Fibroblast of peridontal ligament (primary cell): ENCODE measurements around the gene PPP1R14B.

Experiments
- DNase-seq: peaks from one replicate; pipeline ENCODE4 v3.0.0-alpha.2; 2010; ENCODE audit errors: extremely low read depth

The PPP1R14B gene

DNA sequence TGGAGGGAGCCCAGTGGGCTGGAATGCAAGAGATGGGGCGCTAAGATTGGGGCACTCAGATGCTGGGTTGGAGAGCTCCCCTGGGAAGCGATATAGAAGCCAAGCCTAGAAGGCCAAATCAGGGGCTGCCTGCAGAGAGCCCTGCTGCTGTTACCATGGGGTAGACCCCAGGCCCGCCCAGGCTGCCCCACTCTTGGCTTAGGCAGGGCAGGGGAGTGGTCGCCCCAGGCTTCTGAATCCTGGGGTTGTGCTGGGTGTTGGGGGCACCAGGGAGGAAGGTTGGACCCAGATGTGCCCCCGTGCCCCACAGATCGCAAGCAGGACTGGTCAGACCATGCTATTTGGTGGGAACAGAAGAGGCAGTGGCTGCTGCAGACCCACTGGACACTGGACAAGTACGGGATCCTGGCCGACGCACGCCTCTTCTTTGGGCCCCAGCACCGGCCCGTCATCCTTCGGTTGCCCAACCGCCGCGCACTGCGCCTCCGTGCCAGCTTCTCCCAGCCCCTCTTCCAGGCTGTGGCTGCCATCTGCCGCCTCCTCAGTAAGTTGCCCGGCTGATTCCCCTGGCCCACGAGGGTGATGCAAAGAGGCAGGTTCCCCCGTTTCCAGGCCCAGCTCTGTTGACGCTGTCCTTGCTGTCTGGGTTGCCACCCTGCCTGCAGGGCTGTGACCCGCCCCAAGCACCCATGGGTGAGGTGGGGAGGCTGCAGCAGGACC is 36.3 kb downstream of the PPP1R14B start:
- no peak for DNase-seq

DNA sequence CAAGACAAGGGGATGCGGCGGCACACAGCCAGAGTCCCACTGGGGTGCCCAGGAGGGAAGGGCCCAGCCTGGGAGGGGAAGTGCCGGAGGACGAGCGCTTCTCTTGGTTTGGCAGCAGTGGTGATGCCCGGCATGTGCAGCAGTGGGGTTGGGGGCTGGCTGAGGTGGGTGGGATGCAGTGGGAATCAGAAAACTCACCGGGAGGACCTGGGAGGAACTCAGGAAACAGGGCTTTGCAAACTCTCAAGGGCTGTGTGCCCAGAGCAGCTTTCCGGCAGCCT is 37.2 kb downstream of the PPP1R14B start:
- no peak for DNase-seq

DNA sequence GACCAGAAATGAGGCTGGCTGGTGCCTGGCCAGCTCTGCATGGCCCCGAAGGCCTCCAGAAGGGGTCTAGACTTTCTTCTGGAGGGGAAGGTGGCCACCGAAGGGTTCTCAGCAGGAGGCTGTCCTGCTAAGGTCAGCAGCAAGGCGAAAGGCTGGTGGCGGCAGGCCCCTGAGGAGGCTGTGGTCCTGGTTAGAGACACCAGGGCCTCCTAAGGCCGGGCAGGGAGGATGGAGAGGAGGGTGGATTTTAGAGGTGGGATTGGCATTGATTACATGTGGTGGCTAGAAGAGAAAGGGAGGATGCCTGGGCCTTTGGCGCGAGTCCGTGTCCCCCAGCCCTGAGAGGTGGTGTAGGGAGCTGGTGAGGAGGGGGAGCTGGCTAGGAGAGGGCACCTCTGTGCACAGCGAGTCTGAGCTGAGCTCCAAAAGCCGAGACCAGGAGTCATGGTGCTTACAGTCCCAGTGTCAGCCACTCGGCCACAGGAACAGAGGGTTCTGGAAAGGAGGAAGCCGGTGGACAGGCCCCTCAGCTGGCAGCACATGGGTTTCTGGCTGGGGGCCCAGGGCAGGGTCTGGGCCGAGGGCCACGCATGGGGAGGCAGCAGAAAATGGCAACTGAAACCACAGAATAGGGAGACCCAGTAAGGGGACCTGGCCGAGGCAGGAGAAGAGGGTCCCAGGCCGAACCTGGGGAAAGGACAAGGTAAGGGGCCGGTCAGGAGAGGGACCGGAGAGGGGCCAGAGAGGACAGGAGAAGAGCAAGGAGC is 37.8 kb downstream of the PPP1R14B start:
- DNase-seq = no peak

DNA sequence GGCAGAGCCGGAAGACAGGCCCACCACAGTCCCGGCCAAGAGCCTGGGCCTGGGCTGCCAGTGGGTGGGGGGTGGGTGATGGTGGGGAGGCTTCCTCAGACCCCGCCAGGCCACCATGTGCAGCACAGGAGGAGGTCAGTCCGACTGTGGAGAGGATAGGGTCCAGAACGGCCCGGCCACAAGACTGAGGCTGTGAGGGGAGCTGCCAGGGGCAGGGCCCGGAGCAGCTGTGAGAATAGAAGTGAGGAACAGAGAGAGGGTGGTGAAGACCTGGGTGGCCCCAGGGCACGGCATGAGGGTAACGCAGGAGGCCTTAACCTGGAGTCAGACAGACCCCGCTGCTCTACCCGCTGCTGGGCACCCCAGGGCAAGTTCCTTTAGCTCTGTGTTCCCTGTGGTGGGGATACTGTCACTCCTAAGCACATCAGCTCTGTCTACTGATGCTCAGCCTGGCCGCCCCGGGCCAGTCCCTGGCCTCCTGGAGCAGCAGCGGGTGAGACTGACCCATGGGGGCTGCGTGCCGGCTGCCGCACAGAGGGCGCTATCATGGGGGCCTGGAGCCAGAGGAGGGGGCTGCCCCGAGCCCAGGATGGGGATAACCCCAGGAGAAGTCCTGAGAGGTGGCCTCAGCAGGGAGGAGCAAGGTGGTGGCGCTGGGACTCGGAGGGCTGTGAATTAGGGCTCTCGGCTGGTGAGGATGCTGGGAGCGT is 38.5 kb downstream of the PPP1R14B start:
- no peak for DNase-seq

DNA sequence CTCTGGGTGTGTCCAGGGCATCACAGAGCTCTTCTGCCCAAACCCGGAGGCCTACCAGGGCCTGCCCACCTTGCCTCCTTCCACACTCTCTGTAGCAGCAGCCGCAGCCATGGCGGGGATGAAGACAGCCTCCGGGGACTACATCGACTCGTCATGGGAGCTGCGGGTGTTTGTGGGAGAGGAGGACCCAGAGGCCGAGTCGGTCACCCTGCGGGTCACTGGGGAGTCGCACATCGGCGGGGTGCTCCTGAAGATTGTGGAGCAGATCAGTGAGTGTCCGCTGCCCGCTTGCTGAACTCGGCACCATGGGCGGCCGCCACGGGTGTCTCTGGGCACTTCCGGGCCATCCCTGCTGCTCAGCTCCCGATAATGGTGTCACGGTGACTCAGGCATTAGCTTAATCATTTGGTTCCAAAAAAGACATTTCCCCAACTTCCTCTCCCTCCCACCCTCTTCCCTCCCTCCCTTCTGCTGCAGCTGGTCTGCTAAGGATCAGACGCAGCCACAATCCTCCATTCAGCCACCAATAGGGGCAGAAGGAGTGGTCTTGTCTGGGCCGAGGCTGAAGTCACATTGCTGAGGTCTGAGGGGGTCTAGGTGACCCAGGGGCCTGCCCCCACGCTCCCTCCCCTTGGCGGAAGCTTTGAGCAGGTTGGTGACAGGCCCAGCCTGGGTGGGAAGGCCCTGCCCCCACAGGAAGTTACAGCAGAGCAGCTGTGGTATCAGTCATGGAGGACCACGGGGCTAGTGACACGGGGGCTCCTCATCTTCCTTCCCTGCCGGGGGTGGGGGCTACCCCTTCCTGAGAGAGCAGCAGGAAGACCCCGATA is 39.3 kb downstream of the PPP1R14B start:
- peak; percentile 49 for DNase-seq

DNA sequence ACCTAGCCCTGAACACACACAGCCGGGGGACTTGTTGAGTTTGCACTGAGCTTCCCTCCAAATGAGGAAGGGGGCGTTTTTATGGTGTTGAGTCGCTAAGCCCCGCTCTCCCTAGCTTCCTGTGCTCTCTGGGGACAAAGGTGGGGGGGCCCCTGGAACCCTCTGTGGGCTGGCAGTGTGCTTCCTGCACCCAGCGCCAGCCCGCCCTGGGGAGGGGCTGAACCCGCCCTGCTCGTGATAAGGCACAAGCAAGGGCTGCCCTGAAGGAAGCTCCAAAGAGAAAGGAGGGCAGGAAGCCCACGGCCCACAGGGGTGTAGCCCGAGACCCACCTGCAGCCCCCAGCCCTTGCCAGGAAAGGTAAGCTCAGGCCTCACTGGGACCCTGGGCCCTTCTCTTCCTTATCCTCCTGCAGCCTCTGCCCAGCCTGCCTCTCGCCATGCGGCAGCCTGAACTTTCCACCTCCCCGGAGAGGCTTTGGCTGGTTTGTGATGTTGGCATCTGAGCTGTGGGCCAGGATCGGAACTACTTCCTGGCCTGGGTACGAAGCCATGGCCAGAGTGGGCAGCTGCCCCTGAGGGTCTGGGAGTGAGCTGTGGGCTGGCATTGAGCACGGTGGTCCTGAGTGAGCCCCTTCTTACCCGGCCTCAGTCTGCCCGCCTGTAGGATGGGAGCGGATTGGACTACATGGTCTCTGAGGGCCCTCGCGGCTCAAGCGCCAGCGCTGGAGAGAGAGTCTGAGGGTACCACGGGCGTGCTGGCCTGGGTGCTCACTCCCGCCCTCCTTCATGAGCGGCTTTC is 40.1 kb downstream of the PPP1R14B start, which contains the start of gene FERMT3:
FERMT3 (plus strand) TSS at position 265 of the 799 bp plus-strand sequence. CDS start 644 bp downstream, outside the sequence.
- DNase-seq = no peak

DNA sequence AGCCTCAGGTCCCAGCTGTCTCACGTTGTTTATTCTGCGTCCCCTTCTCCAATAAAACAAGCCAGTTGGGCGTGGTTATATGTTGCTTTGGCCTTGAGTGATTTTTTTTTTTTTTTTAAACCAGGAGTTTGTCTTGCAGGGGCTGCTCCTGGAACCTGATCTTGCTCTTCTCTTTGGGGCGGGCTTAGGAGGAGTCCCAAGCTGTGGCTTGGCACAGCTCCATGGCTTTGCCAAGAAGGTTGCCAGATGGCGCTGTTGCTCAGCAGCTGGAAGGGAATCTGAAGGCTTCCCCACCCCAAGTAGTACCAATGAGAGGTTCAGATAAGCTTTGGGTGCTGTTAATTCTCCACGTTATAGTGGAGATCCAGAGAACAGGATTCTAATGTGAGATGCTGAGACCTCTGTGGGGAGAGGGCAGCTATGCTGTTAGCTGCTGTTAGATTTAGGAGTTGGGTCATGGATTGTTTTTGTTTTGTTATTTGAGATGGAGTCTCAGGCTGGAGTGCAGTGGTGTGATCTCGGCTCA is 42.2 kb downstream of the PPP1R14B start:
- peak; percentile 97 for DNase-seq

DNA sequence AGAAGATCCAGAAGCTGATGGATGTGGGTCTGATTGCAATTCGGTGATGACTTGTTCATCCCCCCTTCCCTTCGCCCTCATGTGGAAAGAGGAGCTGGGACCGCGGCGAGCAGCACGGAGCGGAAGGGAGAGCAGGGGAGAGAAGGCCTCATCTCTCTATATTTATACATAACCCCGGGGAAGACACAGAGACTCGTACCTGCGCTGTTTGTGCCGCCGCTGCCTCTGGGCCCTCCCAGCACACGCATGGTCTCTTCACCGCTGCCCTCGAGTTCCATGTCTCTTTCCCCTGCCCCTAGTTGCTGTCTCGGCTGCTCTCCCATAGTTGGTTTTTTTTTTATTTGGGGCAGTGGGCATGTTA is 42.7 kb downstream of the PPP1R14B start:
- DNase-seq = no peak

DNA sequence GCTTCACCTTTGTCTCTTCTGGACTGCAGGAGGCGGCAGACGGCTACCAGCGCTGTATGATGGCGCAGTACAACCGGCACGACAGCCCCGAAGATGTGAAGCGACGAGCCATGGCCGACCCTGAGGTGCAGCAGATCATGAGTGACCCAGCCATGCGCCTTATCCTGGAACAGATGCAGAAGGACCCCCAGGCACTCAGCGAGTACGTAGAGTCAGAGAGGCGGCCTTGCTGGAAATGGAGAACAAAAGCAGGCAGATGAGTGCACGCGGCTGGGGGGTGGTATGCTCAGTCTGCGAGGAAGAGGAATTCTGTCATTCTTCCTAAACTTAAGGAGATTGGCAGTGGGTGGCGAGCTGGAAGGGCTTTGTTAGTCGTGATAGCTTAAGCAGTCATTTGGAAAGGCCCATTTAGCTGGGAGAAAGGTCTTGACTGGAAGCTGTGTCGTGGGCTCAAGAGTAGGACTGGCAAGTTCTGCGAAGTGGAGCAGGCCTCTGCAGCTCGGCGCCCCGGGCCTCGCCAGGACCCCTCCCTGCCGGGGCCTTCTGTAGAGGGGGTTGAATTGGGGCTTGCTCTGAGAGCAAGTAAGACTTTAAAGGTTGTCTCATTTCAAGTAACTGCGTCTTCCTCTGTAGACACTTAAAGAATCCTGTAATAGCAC is 43.2 kb downstream of the PPP1R14B start:
- DNase-seq = no peak

DNA sequence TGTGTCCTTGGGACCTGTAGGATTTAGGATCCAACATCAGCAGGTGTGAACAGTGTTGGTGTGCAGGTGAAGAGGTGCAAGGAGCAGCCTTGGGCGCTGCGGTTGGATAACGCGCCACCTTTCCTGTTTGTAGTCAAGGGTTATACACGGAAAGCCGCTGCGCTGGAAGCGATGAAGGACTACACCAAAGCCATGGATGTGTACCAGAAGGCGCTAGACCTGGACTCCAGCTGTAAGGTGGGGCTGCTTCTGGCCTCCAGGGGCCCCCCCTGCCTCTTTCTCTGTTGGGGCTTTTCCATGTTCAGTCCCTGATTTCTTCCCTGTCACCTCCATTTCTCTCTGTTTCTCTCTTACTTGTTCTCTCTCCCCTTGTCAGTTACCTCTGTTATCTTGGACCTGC is 43.8 kb downstream of the PPP1R14B start:
- DNase-seq = no peak

DNA sequence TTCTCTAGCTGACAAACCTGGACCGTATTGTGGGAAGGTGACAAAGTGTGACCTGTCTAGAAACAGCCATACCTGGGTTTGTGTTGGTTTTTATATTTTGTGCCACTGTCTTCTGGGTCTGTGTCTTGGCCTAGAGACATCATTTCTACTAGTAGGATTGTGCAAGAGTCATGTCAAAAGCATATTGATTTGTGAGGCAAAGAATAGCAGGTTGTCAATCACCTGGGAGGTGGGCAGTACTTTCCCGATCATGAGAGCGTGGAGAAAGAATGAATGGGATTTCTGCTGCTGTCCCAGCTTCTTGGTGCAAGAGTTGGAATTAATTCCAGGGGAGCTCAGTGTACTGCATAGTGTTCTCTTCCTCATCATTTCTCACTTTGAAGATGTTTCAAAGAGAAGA is 45.2 kb downstream of the PPP1R14B start:
- DNase-seq = no peak

DNA sequence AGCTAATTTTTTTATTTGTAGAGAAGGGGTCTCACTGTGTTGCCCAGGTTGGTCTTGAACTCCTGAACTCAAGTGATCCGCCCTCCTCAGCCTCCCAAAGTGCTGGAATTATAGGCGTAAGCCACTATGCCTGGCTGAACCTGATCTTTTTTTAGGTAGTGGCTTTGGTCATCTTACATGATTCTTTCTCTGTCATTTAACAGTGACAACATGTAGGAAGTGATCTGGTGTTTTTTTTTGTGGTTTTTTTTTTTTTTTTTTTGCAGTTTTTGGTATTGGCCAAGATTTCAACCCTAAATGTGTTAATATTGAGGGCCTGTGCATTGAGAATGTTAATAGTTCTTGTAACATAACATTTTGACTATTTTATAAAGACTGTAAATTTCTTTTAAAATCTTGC is 48.2 kb downstream of the PPP1R14B start:
- no peak for DNase-seq

DNA sequence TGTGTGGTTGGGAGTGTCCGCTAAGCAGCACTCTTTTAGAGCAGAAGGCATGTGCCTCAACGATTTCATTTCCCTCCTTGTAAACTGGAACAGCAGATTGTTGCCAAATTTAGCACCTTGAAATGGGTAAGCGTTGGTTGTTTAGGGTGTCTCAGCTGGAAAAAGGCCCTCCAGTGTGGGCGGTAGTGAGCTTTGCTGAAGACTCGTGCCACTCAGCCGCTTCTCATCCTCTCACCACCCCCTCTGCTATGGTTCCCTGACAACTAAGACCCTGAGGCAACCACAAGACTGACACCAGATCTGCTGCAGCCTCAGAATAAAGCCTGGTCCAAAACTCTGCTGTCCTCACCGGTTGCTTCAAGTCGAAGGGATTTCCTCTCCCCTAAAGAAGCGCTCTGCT is 50.1 kb downstream of the PPP1R14B start:
- no peak for DNase-seq
